ENCODE data around the gene AOPEP.
"Not testable (repeated sequence)": the region's sequence is repeated elsewhere in the genome, so short reads cannot be mapped to it uniquely, and the experiment has no call there.

Gene AOPEP

GRCh38 chr9:94821098-94821887, 94.8 kb downstream of the AOPEP start:
- DNase-seq = no peak

- DNase-seq = no peak
These were observed 95.8 kb downstream of the AOPEP start for GRCh38 chr9:94822273-94822672.

GRCh38 chr9:94823710-94824109, 97.2 kb downstream of the AOPEP start:
- no peak for DNase-seq

- no peak for DNase-seq
These were observed 97.9 kb downstream of the AOPEP start for GRCh38 chr9:94824411-94824810.

GRCh38 chr9:94824913-94825610, 98.6 kb downstream of the AOPEP start:
- DNase-seq = no peak

DNA sequence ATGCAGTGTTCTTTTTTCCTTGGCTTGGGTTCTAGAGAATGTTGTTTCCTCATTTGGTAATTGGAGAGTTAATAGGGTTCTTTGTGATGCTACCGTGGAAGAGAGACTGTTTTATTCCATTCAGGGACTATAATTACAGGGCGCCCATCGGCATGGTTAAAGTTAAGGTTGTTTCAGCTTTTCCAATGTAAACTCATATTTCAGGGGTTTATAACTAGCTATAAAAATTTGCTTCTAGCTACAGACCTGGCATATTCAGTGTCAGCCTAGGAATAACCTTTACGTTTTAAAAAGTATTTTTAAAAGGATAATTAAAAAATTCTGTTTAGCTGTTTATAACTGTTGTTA, 99.1 kb downstream of the AOPEP start:
- no peak for DNase-seq

DNA sequence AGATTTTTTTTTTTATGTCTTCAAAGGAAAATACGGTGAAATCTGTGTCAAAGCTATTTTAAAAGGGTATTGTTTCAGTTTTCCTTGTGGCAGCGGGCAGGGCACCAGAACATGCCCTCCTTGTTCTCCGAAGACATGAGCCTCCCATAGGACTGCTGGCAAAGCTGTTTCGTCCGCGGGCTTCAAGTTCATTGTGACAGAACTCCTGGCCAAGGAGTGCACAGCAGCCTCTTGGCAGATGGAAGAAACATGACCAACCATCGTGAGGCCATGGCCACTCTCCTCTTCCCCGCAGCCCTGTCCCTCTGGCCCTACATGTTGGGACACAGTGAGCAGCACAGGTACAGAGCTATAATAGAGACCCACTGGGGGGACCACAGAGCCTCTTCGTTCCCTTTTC, 99.5 kb downstream of the AOPEP start:
- DNase-seq = no peak

DNA sequence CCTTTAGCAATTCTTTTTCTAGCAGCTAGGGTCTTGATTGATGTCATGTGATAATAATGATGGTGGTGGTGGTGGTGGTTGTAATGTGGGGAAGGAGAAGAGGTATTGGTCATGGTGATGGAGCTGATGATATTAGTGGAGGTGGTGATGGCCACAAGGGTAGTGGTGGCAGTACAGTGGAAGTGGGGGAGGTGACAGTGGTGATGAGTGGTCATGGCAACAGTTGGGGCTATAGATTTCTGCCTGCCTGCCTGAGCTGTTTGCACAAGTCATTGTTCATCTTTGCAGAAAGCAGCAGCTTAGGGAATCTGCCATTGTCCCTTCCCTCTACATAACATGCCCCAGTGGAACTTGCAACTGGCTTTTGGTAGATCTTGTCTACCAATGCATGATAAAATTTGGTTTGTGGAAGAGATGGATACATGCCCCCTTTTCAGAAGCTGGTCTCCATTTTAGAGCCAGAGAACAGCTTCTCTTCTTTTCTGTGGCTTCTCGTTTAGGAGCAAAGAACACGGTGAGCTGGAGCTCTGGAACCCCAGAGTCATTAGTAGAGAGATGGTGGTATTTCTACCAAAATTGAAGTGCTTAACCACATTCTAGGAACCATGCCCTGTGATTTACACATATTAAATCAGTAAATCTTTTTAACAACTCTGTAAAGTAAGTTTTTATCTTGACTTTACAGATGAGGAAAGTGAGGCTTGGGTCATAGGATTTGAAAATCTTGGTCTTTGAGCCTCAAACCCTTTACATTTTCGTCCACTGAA, 100.3 kb downstream of the AOPEP start:
- no peak for DNase-seq

GRCh38 chr9:94827584-94828304, 101.2 kb downstream of the AOPEP start:
- DNase-seq = no peak

DNA sequence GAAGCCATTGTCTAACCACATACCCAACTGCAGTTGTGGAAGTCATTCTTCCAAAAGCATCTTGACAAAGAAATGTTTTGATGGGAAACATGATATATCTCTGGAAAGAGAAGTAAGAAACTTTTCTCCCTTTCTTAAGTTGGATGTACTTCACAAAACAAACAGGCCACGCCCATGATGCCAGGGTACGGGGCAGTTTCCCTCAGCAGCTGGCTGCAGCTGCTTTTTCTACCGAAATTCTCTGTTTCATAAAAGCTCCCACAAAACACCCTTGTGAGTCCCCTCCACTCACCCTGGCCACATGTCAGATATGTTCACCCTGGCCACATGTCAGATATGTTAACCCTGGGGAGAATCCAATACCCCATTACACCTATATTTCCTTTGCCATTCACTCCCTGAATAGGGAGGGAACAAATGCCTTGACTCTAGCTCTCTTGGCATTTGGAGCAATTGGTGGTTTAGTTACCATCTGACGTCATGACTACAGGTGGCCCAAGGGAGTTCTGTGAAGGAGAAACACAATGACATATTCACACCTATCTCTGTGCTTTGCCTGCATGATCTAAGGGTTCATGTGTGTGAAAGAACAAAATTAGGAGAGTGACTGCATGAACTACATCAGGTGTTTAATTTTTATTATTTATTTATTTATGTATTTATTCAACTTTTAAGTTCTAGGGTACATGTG, 103.0 kb downstream of the AOPEP start:
- DNase-seq = no peak

DNA sequence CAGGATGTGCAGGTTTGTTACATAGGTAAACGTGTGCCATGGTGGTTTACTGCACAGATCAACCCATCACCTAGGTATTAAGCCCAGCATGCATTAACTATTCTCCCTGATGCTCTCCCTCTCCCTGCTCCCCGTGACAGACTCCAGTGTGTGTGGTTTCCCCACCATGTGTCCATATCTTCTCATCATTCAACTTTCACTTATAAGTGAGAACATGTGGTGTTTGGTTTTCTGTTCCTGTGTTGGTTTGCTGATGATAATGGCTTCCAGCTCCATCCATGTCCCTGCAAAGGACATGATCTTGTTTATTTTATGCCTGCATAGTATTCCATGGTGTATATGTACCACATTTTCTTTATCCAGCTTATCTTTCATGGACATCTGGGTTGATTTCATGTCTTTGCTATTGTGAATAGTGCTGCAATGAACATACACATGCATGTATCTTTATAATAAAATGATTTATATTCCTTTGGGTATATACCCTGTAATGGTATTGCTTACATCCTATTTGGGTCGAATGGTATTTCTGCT, 103.6 kb downstream of the AOPEP start:
- DNase-seq = not testable (repeated sequence)

GRCh38 chr9:94833802-94834201, 107.3 kb downstream of the AOPEP start:
- DNase-seq = no peak

GRCh38 chr9:94837404-94837803, 110.9 kb downstream of the AOPEP start:
- no peak for DNase-seq

- no peak for DNase-seq
These were observed 112.9 kb downstream of the AOPEP start for GRCh38 chr9:94839398-94839797.

DNA sequence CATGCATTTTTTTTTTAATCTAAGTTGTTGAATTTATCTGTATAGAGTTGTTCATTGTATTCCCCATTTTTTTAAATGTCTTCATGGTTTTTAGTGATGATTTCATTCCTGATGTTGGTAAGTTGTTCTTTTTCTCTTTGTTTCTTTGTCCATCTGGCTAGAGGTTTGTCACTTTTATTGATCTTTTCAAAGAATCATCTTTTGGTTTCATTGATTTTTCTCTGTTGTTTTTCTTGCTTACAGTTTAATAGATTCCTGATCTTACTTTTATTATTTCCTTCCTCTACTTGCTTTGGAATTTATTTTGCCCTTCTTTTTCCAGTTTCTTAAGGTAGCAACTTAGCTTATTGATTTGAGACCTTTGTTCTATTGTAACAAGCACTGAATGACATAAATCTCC, 114.2 kb downstream of the AOPEP start:
- no peak for DNase-seq

DNA sequence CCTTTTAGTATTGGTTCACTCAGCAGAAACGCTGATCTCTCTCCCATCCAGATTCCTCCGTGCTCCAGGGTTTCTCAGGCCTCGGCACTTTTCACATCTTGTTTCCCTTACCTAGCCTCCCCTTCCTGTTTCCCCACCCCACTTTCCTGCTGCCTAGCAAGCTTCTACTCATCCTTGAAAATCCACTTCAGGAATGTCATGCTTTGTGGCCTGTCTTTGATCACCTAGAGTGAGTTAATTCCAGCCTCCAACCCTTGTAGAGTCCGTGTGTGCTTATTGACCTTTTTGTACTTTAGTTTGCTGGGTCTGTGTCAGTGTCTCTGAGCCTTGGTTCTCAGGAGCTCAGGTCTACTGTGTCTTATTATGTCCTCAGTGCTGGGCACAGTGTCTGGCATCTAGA, 116.6 kb downstream of the AOPEP start:
- no peak for DNase-seq

- DNase-seq = no peak
These were observed 120.2 kb downstream of the AOPEP start for GRCh38 chr9:94846739-94847138.

GRCh38 chr9:94847486-94847885, 121.0 kb downstream of the AOPEP start:
- no peak for DNase-seq

DNA sequence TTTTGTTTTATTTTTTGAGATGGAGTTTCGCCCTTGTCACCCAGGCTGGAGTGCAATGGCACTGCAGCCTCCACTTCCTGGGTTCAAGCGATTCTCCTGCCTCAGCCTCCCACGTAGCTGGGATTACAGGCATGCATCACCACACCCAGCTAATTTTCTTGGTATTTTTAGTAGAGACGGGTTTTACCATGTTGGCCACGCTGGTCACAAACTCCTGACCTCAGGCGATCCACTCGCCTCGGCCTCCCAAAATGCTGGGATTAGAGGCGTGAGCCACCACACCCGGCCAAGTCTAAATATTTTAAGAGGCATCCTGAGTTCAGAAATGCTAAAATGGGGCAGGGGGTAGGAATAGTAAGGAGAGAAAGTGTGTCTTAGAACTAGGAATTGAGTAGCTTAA, 122.3 kb downstream of the AOPEP start:
- not testable (repeated sequence) for DNase-seq

- no peak for DNase-seq
These were observed 124.3 kb downstream of the AOPEP start for GRCh38 chr9:94850540-94851434.

DNA sequence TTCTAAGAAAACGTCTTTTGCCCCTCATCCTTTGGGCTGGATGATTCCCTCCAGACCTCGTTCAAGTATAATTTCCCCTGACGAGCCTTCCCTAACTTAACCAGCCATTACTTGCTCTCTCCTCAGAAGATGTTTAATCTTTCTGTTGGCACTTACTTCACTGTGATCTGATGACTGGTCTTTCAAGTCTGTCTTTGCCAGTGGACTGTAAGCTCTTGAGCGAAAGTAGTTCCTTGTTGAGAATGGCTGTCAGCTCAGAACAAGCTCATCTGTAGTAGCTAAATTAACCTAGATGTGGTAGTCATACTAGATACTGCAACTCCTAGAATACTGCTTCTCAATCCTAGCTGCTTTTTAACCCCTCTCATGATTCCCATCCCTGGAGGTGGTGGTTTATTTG, 125.0 kb downstream of the AOPEP start:
- DNase-seq = no peak

Measured in CD4-positive, alpha-beta T cell treated with Interleukin-12 subunit alpha and Interleukin-12 subunit beta, for 1 hour (primary cell).